Activated CD4-positive, alpha-beta T cell treated with anti-CD3 and anti-CD28 coated beads, Interleukin-2, Interleukin-4, amounts not matched to agents 100 ng/mL and 50 ng/mL, durations not matched to agents 16 hours and 8 hours (primary cell): ENCODE results near the gene ZBTB16.

ENCODE experiments used
- DNase-seq: peaks from one replicate; pipeline ENCODE4 v3.0.0-alpha.2; 2020; ENCODE audit warnings: low spot score

Gene ZBTB16

DNA sequence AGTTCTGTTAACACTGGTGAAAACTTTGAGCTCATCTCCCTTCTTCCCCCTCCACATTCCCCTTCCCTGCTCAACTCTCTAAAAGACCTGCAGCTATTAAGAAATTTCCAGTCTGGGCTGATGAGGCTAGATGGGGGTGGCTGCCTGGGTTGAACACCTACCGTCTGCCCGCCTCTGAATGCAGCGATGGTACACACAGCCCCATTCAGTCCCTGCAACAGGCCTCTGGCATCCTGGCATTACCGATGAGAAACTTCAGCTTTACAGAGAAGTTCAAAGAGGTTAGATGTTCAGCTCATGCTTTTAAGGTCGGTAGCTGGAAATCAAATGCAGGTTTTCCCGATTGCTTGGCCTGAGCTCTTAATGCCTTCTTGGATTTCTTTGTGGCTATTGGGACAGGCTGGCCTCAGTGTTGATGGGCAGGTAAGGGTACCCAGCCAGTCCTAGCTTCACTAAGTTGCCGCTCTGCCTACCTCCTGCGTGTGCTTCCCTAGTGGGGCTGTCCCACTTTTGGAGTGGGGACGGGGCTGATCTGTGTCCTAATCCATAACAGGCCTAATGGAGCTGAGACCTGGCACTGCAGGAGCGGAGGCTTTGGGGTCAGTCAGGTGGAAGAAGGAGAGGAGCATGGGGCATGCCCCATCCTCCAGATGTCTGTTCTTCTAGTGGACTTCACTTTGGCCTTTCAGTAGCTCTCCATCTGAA is 49.1 kb downstream of the ZBTB16 start:
- no peak for DNase-seq

DNA sequence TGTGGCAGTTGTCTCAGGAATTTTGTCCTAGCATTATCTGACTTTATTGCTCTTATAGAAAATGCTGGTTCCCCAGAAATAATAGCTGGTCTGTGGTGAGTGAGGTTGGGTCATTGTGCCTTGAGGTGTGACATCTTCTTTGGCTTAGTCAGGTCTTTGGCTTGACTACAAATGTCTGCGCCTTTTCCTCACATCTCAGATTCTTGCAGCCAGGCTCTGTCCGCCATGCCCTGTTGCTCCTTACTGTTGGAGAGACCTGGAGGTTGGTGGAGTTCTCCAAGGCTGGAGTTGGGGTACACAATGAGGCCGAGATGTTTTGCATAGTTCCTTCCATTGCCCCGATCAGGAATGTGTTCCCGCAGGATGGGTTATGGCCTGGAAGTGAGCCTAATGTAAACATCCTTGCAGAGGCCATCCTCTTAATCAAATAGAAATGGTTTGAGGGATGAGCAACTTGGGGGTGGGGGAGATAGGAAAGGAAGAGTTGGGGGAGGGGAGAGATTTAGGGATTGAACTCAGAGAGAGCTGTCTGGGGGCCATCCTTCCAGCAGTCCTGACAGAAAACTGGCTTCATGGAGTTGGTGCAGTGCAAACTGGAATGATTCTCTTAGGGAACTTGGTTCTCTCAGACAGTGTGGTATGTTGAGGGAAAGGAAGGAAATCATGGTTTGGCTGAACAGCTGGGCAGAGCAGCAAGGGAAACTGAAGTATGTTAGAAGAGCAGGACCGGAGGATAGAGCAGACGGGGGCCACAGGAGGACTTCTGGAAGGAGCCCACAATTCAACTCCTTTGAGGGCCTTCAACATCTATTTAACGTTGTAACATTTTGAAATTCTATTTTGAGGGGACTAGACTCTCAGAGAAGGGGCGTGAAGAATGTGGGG is 49.9 kb downstream of the ZBTB16 start:
- no peak for DNase-seq

DNA sequence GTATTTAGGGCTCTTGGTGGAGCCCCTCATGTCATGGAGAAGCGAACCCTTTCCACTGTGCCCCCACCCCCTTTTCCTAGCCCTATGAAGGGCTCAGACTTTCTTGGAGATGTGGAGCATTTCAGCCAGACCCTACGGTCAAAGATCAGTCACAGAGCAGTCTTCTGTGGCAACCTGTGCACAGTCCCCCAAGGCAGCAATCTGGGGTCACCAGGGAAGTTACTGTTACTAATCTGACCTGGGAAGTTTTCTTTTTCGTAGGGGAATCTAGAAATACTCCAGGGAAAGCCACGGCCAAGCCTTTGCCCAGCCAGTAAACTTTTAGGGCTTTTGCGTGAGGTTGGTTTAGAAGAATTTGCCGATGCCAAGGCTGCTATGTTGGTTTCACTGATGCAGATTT is 50.6 kb downstream of the ZBTB16 start:
- no peak for DNase-seq

GRCh38 chr11:114110952-114111947 is 51.7 kb downstream of the ZBTB16 start:
- no peak for DNase-seq

DNA sequence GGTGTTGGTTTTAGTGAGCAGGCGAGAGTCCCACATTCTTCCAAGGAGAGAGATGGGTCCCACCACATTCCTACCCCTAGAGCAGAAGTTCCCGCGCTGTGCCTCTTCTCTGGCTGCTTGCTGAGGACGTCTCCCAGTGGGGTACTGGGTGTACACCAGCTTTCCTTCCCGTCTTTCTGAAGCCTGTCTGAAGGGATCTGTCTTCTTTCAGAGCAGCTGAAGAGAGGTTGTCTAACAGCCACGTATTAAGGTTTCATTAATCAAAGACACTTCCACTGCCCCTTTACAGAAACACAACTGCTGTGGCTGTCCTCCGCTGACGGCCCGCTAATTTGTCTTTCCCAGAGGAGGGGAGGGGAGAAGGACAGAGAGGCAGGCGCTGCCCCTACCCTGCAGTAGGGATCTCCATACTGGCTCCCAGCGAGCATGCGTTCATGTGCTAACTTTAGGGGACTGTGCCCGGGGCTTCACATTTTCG is 56.0 kb downstream of the ZBTB16 start:
- DNase-seq: no peak

- no peak for DNase-seq
These were observed 56.8 kb downstream of the ZBTB16 start for GRCh38 chr11:114116357-114116756.

- no peak for DNase-seq
These were observed 57.3 kb downstream of the ZBTB16 start for GRCh38 chr11:114116800-114117199.

GRCh38 chr11:114120606-114121005 is 61.1 kb downstream of the ZBTB16 start:
- no peak for DNase-seq

- no peak for DNase-seq
These were observed 61.6 kb downstream of the ZBTB16 start for GRCh38 chr11:114121138-114121537.

DNA sequence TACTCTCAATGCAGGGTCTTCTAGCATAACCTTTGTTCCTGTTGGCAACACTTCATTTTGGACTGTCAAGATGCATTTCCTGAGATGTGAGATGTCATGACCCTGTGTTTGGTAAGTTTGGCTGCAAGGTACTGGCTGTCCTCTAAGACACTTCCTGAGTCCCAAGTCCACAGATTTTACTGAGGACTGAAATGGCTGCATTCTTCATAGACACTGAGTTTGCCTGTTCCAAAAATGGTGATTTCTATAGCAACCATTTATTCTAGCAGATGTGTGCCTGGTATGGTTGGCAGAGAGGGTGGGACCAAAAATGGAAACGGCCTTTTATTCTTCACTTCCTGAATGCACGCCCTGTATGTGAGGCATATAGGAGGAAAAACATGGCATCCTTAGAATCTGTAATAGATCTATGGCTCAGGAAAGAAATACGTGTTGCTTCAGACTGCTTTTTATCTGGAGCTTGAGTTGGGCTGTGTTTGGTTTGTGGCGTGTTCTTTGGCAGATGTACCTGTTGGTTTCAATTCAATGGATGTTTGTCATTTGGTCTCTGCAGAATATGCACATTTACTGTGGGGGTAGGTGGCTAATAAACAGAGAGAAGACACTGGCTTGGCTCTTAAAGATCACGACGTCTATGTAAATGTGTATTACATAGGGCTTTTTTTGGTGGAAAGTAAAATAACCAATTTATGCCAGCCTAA is 62.4 kb downstream of the ZBTB16 start:
- DNase-seq: no peak

DNA sequence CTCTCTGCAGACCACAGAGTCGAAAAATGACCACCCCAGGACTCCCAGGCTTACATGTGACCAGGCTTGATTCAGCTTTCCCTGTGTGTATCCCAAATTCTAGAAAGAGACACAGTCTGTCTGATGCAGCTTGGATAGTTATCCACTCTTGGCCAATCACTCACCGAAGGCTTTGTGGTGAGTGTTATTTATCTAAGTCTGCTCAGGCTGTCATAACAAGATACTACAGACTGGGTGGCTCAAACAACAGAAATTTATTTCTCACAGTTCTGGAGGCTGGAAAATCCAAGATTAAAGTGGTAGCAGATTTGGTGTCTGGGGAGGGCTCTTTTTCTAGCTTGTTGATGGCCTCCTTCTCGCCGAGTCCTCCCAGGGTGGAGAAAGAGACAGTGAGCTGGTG is 63.2 kb downstream of the ZBTB16 start:
- no peak for DNase-seq

DNA sequence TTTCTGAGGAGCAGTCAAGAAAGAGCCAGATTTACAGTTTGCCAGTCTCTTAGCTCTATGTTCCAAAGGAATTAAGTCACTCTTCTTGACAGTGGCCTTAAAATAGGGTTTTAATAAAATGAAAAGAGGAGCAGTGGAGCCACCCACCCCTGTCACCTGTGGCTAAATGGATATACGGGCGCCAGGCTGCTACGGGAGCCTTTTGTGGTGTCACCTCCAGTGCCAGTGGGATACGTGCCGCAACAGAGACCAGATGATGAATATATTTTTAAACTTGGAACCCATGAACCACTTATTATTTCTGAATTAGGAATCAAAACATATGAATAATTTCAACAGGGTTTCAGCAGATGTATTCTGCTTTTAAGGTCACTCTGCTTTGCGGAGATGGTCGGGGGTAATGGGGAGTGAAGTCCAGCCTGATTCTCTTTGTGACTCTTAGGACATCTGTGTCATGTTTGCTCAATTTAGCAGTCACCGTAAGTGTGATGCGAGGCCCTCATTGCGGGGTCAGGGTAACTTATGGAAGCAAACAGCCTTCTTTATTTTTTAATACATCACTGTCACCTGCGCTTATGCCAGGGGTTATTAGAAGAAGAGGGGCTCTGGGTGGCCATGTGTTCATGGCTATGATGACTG is 64.3 kb downstream of the ZBTB16 start:
- no peak for DNase-seq

GRCh38 chr11:114124601-114125144 is 65.2 kb downstream of the ZBTB16 start:
- DNase-seq: no peak

GRCh38 chr11:114125531-114125930 is 66.0 kb downstream of the ZBTB16 start:
- DNase-seq: no peak

DNA sequence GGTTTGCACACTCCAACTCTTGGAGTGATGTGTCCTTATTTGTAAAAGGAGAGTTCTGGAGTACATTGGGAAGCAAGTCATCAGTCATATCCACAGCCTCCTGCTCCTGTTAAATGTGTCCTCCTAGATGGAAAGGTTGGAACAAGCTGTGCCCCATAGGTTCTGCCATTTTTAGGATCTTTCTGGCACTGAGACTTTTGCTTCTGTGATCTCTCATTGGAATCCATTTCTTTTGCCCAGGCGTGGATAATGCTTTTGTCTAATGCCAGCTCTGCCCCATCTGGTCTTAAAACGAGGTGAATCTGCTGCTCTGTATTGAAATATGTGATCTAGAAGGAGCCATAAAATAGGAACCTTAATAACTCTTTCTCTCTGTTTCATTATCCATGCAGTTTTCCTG is 66.4 kb downstream of the ZBTB16 start:
- DNase-seq: no peak

- no peak for DNase-seq
These were observed 68.9 kb downstream of the ZBTB16 start for GRCh38 chr11:114128399-114128798.

DNA sequence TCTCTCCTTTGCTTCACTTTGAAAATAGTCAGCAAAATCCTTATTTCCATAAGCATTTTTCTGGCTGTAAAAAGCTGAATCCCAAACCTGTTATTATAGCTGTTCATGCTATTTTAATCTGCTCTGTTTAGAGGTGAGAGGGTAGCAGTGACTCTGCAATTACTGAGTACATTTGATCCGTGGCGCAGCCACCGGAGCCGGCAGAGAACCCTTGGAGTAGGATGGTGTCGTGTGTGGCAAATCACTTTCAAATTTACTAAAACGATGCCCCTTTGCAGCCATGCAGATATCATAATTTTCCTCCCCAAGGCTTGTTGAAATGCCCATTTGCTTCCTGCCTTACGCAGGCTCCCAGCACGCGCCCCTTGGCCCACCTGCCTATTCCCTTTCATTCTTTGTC is 69.6 kb downstream of the ZBTB16 start:
- no peak for DNase-seq

DNA sequence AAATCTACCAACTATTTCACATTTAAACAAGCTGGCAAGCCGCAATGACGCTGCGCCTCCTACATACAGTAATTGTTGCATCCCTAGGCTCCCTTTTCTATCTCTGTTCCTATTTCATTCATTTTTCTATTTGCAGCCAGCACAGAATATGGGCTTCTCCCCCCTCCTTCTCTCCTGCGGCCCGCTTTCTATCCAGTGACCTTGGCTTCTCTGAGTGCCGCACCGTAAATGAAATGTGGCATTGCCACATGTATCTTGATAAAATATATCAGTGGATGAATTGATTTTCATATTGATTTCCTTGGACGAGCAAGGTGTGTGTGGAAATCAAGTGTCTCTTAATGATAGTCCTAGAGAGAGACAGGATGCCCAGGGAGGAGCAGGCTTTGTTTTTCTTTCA is 70.2 kb downstream of the ZBTB16 start:
- no peak for DNase-seq

- no peak for DNase-seq
These were observed 70.6 kb downstream of the ZBTB16 start for GRCh38 chr11:114130115-114130576.

- DNase-seq: no peak
These were observed 71.2 kb downstream of the ZBTB16 start for GRCh38 chr11:114130629-114131277.
